K562 (cell line): ENCODE data around the gene RHBDF2. TPM values are rescaled to one million over a fixed set of nuclear protein-coding genes. Genes with fewer than 3 reads are reported as not detected.

Experiments
- ATAC-seq: fragments of 200-7000 bp; cut with Tn5 transposase; 3 replicates; pipeline ENCODE4 v1.9.1; 2020; ENCODE audit warnings: moderate library complexity
- BruUV-seq: library from RNA; stranded (reverse); fragments of 400-500 nt; replicated peaks from 2 replicates; lab custom pipeline; 2021; lab: Mats Ljungman, UMichigan
- CTCF ChIA-PET: fragments of 300-600 bp; formaldehyde crosslinking; extraction: SDS; loops from one replicate; lab custom pipeline; 2021; ENCODE audit warnings: low intra/inter-chr PET ratio; lab: Yijun Ruan, JAX
- POLR2A ChIA-PET: fragments of 300-600, 350-650 bp; sonication (Branson Sonifier 250); formaldehyde crosslinking; extraction: SDS; loops from one replicate; lab custom pipeline; 2021; ENCODE audit warnings: antibody characterized with exemption, inconsistent platforms; lab: Yijun Ruan, JAX
- DNase-seq, 4 experiments: peaks; one replicate each; pipeline versions ENCODE4 v3.0.0 to v3.0.0-alpha.2; 2011 to 2018; ENCODE audit warnings: low spot score in 3 of 4, mixed read lengths in 3 of 4; ENCODE audit errors: extremely low read depth in 1 of 4
- FAIRE-seq: peaks from 2 replicates; lab custom pipeline; 2011; peaks lifted over from hg19 to GRCh38; lab: Jason Lieb, UNC
- H2AFZ ChIP-seq: 2 replicates; pipeline ENCODE4 v1.6.0; 2011; ENCODE audit warnings: low read depth, low read length, control low read depth, inconsistent platforms
- H3K27ac ChIP-seq: fragments of 200-600 bp; 3 replicates; pipeline ENCODE4 v1.8.0; 2011; ENCODE audit warnings: low read depth, mild to moderate bottlenecking, control low read depth, inconsistent platforms, low read length, moderate library complexity, mixed read lengths; ENCODE audit errors: extremely low read depth
- H3K27me3 ChIP-seq, 2 experiments: fragments of 300-600 bp in 1 of 2; 2 replicates in 1 of 2; 3 replicates in 1 of 2; pipeline versions ENCODE4 v1.6.0 to v1.8.0; 2011; ENCODE audit warnings: inconsistent platforms in 2 of 2, low read length in 2 of 2, mild to moderate bottlenecking in 1 of 2, mixed read lengths in 1 of 2, moderate library complexity in 1 of 2; ENCODE audit not compliant: control insufficient read depth in 2 of 2, insufficient read depth in 2 of 2
- H3K36me3 ChIP-seq: fragments of 300-600 bp; 3 replicates; pipeline ENCODE4 v1.8.0; 2011; ENCODE audit warnings: mild to moderate bottlenecking, low read length, inconsistent platforms; ENCODE audit not compliant: control insufficient read depth, insufficient read depth
- H3K4me1 ChIP-seq, 2 experiments: fragments of 200-600 bp in 1 of 2; replicated peaks in 1 of 2; 2 replicates in 1 of 2; 3 replicates in 1 of 2; pipeline versions ENCODE4 v1.5.1 to v1.8.0; 2011; ENCODE audit warnings: inconsistent platforms in 2 of 2, low read length in 2 of 2, mild to moderate bottlenecking in 1 of 2, mixed read lengths in 1 of 2, moderate library complexity in 1 of 2; ENCODE audit not compliant: control insufficient read depth in 2 of 2, insufficient read depth in 2 of 2
- H3K4me2 ChIP-seq: 2 replicates; pipeline ENCODE4 v1.6.1; 2011; ENCODE audit warnings: low read length, control low read depth, inconsistent platforms, mixed read lengths; ENCODE audit not compliant: insufficient read depth
- H3K4me3 ChIP-seq: fragments of 200-600 bp; sonication (generic), shearing (Covaris generic); 2 replicates; pipeline ENCODE4 v1.5.1; 2016; ENCODE audit warnings: control low read depth, inconsistent platforms
- H3K79me2 ChIP-seq: fragments of 200-600 bp; 3 replicates; pipeline ENCODE4 v1.8.0; 2011; ENCODE audit warnings: low read length, inconsistent platforms; ENCODE audit not compliant: control insufficient read depth, insufficient read depth
- H3K9ac ChIP-seq, 2 experiments: 2 replicates each; pipeline versions ENCODE4 v1.6.0 to v1.6.1; 2011; ENCODE audit warnings: low read depth in 2 of 2, low read length in 2 of 2, control low read depth in 1 of 2, inconsistent platforms in 1 of 2, mild to moderate bottlenecking in 1 of 2, mixed read lengths in 1 of 2; ENCODE audit not compliant: insufficient read depth in 1 of 2
- H3K9me1 ChIP-seq: one replicate; pipeline ENCODE4 v1.6.0; 2011; ENCODE audit warnings: inconsistent platforms, mild to moderate bottlenecking, low read length, moderate library complexity; ENCODE audit not compliant: control insufficient read depth, insufficient read depth
- H3K9me3 ChIP-seq: replicated peaks from 2 replicates; pipeline ENCODE4 v1.5.1; 2011; ENCODE audit warnings: low read depth, low read length, inconsistent platforms; ENCODE audit not compliant: control insufficient read depth, insufficient read depth
- H4K20me1 ChIP-seq: replicated peaks from 2 replicates; pipeline ENCODE4 v1.6.1; 2011; ENCODE audit warnings: low read length, inconsistent platforms, mixed read lengths; ENCODE audit not compliant: control insufficient read depth, insufficient read depth
- E2F3 ChIP-seq: fragments of 250-450 bp; sonication (Bioruptor Pico); IDR thresholded peaks from 2 replicates; pipeline ENCODE4 v1.4.0; 2020; ENCODE audit warnings: mild to moderate bottlenecking
- POLR2AphosphoS2 ChIP-seq: IDR thresholded peaks from 2 replicates; pipeline ENCODE4 v1.6.1; 2012; ENCODE audit warnings: low read length, improper control_type of control experiment
- WGBS: fragments of 100-300 bp; shearing (Covaris generic); methylation state at CpG from one replicate; pipeline ENCODE4 v1.1.6; 2016; ENCODE audit warnings: low coverage, mixed read lengths; ENCODE audit not compliant: insufficient coverage; ENCODE audit errors: missing lambda C conversion rate; 5-methylcytosine and 5-hydroxymethylcytosine counted together
- in situ Hi-C: fragments of 300-500 bp; cut with MboI; formaldehyde crosslinking; loops from 4 replicates; pipeline ENCODE4 v1.15.0; 2018; ENCODE audit warnings: inconsistent platforms, mixed read lengths
- intact Hi-C: fragments of 100-400 bp; cut with micrococcal nuclease; formaldehyde crosslinking; loops from 2 replicates; pipeline ENCODE4 v1.14.2; 2022
- polyA plus RNA-seq, 8 experiments: library from polyadenylated mRNA; depleted of rRNA in 4 of 8; stranded (reverse) in 5 of 8; unstranded in 3 of 8; fragments of >200 nt; fragmentation: Nextera tagmentation in 2 of 8; fragmentation: Illumina TruSeq in 1 of 8; extraction: Ambion mirVana in 2 of 8; extraction: Trizol in 1 of 8; gene quantifications; 2 replicates each; pipeline versions ENCODE4 v1.2.1 to v1.2.3, GENCODE V29; 2011 to 2014; ENCODE audit warnings: inconsistent platforms in 1 of 8, missing spikeins in 1 of 8
- total RNA-seq, 7 experiments: library from RNA; depleted of rRNA in 6 of 7; stranded (reverse); fragments of >200 nt in 6 of 7; fragmentation: Illumina TruSeq in 2 of 7; extraction: Trizol in 2 of 7; gene quantifications; 2 replicates each; pipeline versions ENCODE4 v1.2.1 to v1.2.3, GENCODE V29; 2011 to 2021; ENCODE audit warnings: low replicate concordance in 1 of 7
- TF ChIP-seq, protein P1 (sequence below), 2 experiments: fragments of 450-650 bp; formaldehyde crosslinking in 1 of 2; IDR thresholded peaks; 2 replicates each; pipeline versions ENCODE4 v1.4.0 to v1.6.1; 2014 to 2020; ENCODE audit warnings: mild to moderate bottlenecking in 2 of 2, borderline replicate concordance in 1 of 2, low read depth in 1 of 2
- TF ChIP-seq, protein P2 (sequence below): fragments of 200-800 bp; sonication (Bioruptor generic); IDR thresholded peaks from 2 replicates; pipeline ENCODE4 v1.6.1; 2017; ENCODE audit warnings: missing genetic modification characterization, missing compliant biosample characterization
- TF ChIP-seq, protein P3 (sequence below): fragments of 200-800 bp; sonication (Bioruptor generic); IDR thresholded peaks from 2 replicates; pipeline ENCODE4 v1.6.1; 2017; ENCODE audit warnings: missing genetic modification characterization, missing compliant biosample characterization
- TF ChIP-seq, protein P4 (sequence below): sonication (generic); formaldehyde crosslinking; IDR thresholded peaks from 2 replicates; pipeline ENCODE4 v1.8.1; 2022; ENCODE audit warnings: missing genetic modification reagents

RHBDF2 gene
- total and polyA plus RNA-seq, 9 of the 15 experiments (the other 6 are each of a cell fraction or from before 2014, with no cell fraction given): 0.04 to 2.8 (median 1.1) TPM

DNA sequence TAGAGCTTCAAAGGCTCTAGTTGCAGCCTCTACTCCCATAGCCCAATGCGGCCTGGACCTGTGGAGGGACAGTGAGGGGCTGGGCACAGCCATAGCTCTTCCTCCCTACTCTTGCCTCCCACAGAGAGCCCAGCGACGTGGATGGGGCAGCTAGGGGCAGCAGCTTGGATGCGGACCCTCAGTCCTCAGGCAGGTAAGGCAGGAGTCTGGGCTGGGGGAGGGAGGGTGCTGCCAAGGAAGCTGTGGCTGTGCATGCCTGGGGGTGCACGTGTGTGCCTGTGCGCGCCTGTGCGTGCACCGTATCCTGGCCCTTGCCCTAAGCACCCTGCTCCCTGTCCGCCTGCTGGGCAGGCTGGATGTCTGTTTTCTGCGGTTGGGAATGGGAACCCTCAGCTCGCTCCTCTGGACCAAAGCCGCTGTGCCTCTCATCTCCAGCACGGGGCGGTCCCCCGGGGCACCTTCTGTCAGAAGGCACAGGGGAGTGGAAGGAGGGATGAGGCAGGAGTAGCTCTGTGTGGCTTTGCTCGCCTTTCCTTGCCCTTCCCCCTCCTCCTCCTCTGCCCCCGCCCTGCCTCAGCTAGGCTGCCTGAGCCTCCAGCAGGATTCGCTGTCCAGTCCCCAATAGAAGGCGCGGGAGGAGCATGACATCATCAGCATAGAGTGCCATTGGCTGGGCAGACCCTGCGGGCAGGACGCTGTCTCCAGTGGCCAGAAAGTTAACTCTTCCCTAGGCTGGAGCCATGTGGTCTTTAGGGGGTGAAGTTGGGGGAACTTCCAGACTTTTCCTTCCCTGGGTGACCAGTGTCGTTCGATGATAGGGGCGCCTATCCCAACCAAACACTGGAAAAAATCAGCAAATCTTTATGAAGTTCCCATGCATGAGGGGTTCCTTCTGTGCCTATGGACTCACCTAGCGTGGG is 39.4 kb upstream of the RHBDF2 start:
- Histone ChIP-seq H2AFZ (peak overlapping the region; percentile 91), H3K79me2 (no peaks in the 10 kb centered on the region), H3K4me2 (peak overlapping the region; percentile 74), H3K36me3 (no peaks in the 10 kb centered on the region), H3K27ac (peak overlapping the region; percentile 65), H3K9ac (peak overlapping the region; percentile 55 to 89), H3K4me1 (peaks cover 11 to 56% of the 10 kb centered on the region in 2 experiments; a peak in 4 of 5 replicates), H3K4me3 (0 out of 2 replicates have a peak overlapping the region, but pooled peaks have one; percentile 7), H3K9me1 (no peaks in the 10 kb centered on the region), H3K9me3 (no peaks in the 10 kb centered on the region), H4K20me1 (no peaks in the 10 kb centered on the region), H3K27me3 (no peaks in the 10 kb centered on the region)
- BruUV-seq: no TSS peak
- 17% methylated on average over 24 of the region's 27 CpGs for WGBS
- intact Hi-C loops: no loop called here
- ChIA-PET CTCF (interaction anchor here (0.6 to 1.0 kb wide), 3 partner anchors 15 to 141 kb away, joined by 3 to 5 read pairs (median 3); no protein-coding TSS in a partner anchor), POLR2A (interaction anchor here (0.6 to 3.0 kb wide), 10 partner anchors 11 to 120 kb away, joined by 3 to 26 read pairs (median 4); no protein-coding TSS in a partner anchor)
- peak; percentile 97 to 98 (median 98) for DNase-seq
- in situ Hi-C loops: no loop called here
- FAIRE-seq: peak; percentile 100
- peak; percentile 100 for ATAC-seq
- TF ChIP-seq E2F3 (CRISPR knock-in tag) (no peak), POLR2AphosphoS2 (no peak)
- TF ChIP-seq, protein P1, sequence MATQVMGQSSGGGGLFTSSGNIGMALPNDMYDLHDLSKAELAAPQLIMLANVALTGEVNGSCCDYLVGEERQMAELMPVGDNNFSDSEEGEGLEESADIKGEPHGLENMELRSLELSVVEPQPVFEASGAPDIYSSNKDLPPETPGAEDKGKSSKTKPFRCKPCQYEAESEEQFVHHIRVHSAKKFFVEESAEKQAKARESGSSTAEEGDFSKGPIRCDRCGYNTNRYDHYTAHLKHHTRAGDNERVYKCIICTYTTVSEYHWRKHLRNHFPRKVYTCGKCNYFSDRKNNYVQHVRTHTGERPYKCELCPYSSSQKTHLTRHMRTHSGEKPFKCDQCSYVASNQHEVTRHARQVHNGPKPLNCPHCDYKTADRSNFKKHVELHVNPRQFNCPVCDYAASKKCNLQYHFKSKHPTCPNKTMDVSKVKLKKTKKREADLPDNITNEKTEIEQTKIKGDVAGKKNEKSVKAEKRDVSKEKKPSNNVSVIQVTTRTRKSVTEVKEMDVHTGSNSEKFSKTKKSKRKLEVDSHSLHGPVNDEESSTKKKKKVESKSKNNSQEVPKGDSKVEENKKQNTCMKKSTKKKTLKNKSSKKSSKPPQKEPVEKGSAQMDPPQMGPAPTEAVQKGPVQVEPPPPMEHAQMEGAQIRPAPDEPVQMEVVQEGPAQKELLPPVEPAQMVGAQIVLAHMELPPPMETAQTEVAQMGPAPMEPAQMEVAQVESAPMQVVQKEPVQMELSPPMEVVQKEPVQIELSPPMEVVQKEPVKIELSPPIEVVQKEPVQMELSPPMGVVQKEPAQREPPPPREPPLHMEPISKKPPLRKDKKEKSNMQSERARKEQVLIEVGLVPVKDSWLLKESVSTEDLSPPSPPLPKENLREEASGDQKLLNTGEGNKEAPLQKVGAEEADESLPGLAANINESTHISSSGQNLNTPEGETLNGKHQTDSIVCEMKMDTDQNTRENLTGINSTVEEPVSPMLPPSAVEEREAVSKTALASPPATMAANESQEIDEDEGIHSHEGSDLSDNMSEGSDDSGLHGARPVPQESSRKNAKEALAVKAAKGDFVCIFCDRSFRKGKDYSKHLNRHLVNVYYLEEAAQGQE (IDR thresholded peaks at IDR 0.05; ENCODE audit: borderline replicate concordance): no peak
- TF ChIP-seq, protein P1 (CRISPR knock-in tag; IDR thresholded peaks at IDR 0.05; ENCODE audit: low read depth): no peak
- TF ChIP-seq, protein P2, sequence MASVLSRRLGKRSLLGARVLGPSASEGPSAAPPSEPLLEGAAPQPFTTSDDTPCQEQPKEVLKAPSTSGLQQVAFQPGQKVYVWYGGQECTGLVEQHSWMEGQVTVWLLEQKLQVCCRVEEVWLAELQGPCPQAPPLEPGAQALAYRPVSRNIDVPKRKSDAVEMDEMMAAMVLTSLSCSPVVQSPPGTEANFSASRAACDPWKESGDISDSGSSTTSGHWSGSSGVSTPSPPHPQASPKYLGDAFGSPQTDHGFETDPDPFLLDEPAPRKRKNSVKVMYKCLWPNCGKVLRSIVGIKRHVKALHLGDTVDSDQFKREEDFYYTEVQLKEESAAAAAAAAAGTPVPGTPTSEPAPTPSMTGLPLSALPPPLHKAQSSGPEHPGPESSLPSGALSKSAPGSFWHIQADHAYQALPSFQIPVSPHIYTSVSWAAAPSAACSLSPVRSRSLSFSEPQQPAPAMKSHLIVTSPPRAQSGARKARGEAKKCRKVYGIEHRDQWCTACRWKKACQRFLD (CRISPR knock-in tag): no peak
- TF ChIP-seq, protein P3, sequence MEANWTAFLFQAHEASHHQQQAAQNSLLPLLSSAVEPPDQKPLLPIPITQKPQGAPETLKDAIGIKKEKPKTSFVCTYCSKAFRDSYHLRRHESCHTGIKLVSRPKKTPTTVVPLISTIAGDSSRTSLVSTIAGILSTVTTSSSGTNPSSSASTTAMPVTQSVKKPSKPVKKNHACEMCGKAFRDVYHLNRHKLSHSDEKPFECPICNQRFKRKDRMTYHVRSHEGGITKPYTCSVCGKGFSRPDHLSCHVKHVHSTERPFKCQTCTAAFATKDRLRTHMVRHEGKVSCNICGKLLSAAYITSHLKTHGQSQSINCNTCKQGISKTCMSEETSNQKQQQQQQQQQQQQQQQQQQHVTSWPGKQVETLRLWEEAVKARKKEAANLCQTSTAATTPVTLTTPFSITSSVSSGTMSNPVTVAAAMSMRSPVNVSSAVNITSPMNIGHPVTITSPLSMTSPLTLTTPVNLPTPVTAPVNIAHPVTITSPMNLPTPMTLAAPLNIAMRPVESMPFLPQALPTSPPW (CRISPR knock-in tag): peak; percentile 83
- TF ChIP-seq, protein P4, sequence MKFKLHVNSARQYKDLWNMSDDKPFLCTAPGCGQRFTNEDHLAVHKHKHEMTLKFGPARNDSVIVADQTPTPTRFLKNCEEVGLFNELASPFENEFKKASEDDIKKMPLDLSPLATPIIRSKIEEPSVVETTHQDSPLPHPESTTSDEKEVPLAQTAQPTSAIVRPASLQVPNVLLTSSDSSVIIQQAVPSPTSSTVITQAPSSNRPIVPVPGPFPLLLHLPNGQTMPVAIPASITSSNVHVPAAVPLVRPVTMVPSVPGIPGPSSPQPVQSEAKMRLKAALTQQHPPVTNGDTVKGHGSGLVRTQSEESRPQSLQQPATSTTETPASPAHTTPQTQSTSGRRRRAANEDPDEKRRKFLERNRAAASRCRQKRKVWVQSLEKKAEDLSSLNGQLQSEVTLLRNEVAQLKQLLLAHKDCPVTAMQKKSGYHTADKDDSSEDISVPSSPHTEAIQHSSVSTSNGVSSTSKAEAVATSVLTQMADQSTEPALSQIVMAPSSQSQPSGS: peak; percentile 90; the same call in 1 of the 2 replicates
